CD4-positive, alpha-beta T cell treated with Interleukin-6 at 100 ng/mL for 8 hours (primary cell): ENCODE results near the gene FOSL1.

Experiments used
- DNase-seq: peaks from one replicate; pipeline ENCODE4 v3.0.0-alpha.2; 2020; ENCODE audit warnings: mixed read lengths, low spot score

Gene FOSL1

GRCh38 chr11:65882120-65883057, 17.8 kb downstream of the FOSL1 start:
- no peak for DNase-seq

GRCh38 chr11:65880844-65881421, 19.3 kb downstream of the FOSL1 start:
- DNase-seq = no peak

DNA sequence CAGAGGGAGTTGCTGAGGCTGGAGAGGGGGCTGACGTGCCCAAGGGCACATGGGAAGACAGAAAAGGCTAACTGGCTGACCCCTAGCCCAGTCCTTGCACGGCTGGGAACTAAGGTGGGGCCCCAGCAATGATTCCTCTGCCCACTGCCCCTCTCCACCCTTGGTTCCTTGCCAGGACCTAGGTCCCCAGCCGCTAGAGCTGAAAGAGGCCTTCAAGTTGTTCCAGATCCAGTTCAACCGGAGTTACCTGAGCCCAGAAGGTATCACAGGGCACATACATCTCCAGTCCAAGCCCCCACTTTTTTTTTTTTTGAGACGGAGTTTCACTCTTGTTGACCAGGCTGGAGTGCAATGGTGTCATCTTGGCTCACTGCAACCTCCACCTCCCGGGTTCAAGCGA, 20.2 kb downstream of the FOSL1 start:
- no peak for DNase-seq

DNA sequence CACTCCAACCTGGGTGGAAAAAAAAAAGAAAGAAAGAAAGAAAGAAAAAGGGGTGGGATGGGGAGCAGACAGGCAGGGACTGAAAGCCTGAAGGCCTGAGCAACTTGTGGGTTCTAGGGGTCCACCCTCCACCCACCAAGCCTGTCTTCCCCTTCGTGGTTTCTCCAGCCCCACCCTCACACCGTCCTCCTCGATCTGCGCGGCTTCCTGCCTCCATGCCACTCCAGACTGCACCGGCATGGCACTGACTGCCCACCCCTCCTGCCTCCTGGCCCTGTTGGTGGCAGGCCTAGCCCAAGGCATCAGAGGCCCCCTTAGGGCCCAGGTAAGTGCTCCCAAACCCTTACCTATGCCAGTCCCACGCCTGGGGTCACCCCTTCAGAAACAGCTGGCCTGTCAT, 20.6 kb downstream of the FOSL1 start, which contains the start of gene CTSW:
Gene CTSW, plus strand, starts transcription at position 221 of the 400 bp plus-strand sequence. Its CDS starts 18 bp downstream, at position 239.
- peak; percentile 50 for DNase-seq

- DNase-seq = peak; percentile 95
Observed at GRCh38 chr11:65873318-65874156, 26.7 kb downstream of the FOSL1 start.

DNA sequence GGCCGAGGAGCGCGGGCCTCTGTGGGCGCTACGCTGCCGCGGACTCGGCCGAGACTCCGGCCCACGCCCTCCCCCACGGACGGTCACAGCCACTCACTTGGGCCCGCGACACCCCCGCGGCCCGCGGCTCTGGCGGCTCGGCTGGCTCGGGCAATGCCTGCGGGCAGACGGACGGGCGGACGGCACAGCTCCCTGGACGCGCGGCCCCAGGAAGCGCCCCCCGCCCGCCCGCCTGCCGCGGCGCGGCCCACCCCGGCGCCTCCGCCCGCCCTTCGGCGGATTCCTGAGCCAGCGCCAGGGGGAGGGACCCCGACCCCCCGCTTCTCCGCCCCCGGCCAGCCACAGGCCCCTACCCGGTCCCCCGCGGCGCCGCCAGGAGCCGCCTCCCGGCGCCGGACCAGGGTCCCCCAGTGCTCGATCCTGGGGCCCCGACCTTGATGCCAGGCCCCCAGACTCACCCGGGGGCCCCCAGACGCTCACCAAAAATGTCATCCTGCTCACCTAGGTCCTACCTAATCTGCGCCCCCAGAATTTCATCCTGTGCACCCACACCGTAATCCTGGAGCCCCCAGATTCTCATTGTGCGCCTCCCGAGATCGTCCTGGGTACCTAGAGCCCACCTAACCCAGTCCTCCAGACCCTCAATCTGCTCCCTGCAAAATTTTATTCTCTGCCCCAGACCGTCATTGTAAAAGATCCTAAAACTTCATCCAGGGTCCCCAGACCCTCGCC, 27.4 kb downstream of the FOSL1 start, which contains the start of gene EFEMP2:
Gene EFEMP2, minus strand, starts transcription at position 215 of the 732 bp plus-strand sequence. CDS start 446 bp downstream, outside the sequence.
- no peak for DNase-seq

DNA sequence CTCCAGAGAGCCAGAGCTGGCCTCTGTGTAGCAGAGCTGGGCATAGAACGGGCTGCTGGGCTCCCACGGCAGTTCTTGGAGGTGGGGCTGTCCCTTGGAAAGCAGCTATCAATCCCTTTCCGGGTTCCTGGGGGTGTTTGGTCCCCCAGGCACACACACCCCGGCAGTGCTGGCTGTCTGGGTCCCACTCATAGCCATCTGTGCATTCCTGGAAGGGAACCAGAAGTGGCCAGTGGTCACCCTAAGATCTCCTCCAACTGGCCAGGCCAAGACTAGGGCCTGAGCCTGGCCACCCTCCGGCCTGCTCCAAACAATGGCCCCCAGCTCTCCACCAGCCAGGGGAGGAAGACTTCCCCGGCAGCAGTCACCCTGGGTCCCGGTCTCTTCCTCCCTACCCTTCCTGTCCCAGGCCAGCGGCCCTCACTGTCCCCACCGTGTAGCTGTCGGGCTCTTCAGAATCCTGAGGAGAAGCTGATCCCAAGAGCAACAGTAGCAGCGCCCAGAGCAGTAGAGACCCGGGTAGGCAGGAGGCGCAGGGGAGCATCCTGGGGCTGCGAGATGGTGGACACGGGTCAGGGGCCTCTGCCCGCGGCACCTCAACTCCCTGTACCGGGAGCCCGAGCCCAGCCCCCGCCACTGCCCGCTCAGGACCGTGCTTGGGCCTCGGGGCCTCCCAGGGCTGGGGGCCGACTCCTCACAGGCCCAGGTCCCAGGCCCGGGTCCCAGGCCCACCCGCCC, 28.2 kb downstream of the FOSL1 start:
- DNase-seq = no peak

- DNase-seq = no peak
Observed at GRCh38 chr11:65870706-65871681, 29.2 kb downstream of the FOSL1 start.

DNA sequence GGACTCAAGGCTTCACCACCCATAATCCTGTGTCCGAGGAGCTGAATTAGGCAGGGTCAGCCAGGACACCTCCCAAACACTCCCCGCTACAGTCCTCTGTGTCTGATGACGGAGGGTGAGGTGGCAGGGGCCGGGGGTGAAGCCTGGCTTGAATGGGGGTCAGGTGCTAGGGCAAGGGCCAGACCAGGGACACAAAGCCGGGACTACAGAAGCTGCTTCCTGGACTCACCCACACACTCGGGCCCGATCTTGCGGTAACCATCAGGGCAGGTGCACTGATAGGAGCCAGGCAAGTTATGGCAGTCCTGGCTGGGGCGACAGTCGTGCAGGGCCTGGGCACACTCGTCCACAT, 29.9 kb downstream of the FOSL1 start:
- no peak for DNase-seq

- DNase-seq = no peak
Observed at GRCh38 chr11:65869643-65870306, 30.4 kb downstream of the FOSL1 start.

DNA sequence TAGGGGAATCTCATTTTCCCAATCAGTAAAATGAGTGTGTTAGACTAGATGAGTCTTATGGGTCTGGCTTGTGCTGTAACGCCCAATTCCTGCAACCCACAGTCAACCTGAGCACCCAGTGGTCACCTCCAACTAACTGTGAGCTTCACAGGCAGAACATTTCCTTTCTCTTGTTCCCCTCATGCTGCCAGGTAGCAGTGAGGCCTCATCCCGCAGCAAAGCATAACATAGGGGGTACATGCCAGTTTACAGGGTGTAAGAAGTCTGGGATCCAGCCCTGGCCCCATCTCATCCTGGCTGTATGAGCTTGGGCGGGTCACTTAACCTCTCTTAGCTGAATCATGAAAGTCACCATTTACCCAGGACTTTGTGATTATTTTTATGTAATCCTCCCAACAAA, 31.3 kb downstream of the FOSL1 start:
- no peak for DNase-seq

- no peak for DNase-seq
Observed at GRCh38 chr11:65868076-65868667, 32.0 kb downstream of the FOSL1 start.

GRCh38 chr11:65867284-65868071, 32.7 kb downstream of the FOSL1 start:
- no peak for DNase-seq

DNA sequence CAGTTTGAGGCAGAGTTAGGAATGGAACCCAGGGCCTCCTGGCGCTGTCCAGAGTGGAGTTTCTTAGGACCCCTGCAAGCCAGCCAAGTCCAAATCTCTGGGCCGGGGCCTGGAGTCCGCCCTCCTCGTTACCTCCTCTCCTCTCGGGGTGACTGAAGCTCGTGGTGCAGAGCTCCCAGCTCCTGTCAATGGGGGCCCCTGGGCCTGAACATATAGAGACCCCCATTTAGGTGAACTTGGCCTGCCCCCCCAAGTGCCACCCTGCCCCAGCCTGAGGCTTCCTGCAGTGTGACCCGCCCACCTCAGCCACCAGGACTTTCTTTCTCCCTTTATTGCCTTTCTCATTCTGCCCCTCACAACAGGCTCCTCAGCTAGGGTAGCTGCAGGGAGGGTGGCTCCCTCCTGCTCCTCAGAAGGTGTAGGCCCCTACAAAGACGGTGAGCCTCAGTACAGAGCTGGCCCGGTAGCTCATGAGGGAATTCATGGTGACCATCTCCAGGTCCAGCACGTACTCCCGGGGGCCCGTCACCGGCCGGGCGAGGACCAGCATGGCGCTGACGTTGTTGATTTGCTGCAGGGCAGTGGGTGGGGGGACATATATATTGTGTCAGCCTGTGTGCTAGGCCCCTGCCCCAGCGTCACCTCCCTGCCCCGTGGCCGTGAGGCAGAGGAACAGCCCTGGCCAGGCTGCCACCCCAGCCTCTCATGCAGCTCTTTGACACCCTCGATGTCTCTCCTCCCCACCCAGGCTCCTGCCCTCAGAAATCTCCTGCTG, 33.5 kb downstream of the FOSL1 start:
- no peak for DNase-seq

DNA sequence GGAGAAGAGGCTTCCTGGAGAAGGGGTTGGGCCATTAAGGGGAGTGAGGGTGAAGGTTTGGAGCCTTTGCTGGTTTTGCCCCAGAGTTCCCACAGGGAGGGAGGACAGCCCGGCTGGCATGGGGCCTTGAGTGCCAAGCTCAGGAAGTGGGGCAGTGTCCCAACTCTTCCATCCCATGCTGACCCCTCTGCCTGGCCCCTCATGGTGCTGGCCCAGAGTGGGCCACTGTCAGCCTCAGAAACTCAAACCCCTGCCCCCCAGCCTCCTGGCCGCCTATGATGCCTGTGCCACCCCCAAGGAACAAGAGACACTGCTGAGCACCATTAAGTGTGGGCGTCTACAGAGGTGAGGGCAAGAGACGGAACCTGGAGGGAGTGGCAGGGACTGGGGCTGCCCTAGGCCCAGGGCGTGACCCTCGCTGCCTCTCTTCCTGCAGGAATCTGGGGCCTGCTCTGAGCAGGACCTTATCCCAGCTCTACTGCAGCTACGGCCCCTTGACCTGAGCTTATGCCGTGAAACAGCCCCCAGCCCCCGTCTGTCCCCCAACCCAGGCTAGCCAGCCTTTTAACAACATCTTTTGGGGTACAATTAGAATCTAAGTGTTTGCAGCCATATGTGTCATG, 34.5 kb downstream of the FOSL1 start:
- no peak for DNase-seq

DNA sequence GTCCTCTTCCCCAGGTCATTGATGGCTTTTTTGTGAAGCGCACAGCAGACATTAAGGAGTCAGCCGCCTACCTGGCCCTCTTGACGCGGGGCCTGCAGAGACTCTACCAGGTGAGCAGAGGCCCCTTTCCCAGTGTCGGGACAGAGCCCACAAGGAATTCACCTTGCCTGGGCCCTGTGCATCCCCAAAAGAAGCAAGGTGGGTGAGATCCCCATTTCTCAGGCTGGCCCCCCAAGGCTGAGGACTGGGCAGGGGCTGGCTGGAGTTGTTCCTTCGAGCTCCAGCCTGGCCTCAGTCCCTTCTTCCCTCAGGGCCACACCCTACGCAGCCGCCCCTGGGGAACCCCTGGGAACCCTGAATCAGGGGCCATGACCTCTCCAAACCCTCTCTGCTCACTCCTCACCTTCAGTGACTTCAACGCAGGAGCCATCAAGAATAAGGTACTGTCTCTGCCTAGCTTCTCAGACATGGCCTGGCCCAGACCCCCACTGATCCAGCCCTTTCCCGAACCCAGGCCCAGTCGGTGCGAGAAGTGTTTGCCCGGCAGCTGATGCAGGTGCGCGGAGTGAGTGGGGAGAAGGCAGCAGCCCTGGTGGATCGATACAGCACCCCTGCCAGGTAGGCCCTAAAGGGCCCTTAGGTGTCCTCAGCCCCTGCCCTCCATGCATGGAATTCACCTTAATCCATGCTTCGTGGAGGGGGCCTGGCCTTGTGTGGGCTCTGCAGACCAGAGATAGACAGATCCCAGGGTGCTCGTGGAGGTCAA, 35.3 kb downstream of the FOSL1 start:
- no peak for DNase-seq
